NCI-H2107 (cell line): ENCODE data around the gene LRRN3.

ENCODE experiments used
- DNase-seq: peaks from one replicate; lab custom pipeline; 2025; lab: John Stamatoyannopoulos, UW

The LRRN3 gene

GRCh38 chr7:111168182-111168581, 77.3 kb downstream of the LRRN3 start:
- DNase-seq = peak; percentile 70

- no peak for DNase-seq
Measured at GRCh38 chr7:111172564-111173257, 81.8 kb downstream of the LRRN3 start.

- DNase-seq = no peak
Measured at GRCh38 chr7:111173528-111173927, 82.6 kb downstream of the LRRN3 start.

- DNase-seq = no peak
Measured at GRCh38 chr7:111173990-111174389, 83.1 kb downstream of the LRRN3 start.

- DNase-seq = no peak
Measured at GRCh38 chr7:111174510-111174909, 83.6 kb downstream of the LRRN3 start.
